GM21360 (cell line): ENCODE data around the gene TAF11L6.
"Not testable (repeated sequence)": the region's sequence is repeated elsewhere in the genome, so short reads cannot be mapped to it uniquely, and the experiment has no call there.

Experiments
- ATAC-seq: cut with Tn5 transposase; IDR thresholded peaks from one replicate; pipeline ENCODE4 v1.9.1; 2021; ENCODE audit warnings: mild to moderate bottlenecking, moderate library complexity; ENCODE audit not compliant: unreplicated experiment

TAF11L6 gene

GRCh38 chr5:17528369-17528768 is at the start of gene TAF11L6:
Gene TAF11L6 (plus strand): TSS chr5:17528669.
- ATAC-seq, result not testable (repeated sequence)

GRCh38 chr5:17481378-17481777 is 47.1 kb upstream of the TAF11L6 start:
- ATAC-seq, result no peak

GRCh38 chr5:17482790-17483189 is 45.7 kb upstream of the TAF11L6 start:
- ATAC-seq, result no peak

- not testable (repeated sequence) for ATAC-seq
Measured at GRCh38 chr5:17486464-17487173, 41.9 kb upstream of the TAF11L6 start.

GRCh38 chr5:17487174-17487512 is 41.3 kb upstream of the TAF11L6 start:
- ATAC-seq, result no peak

- not testable (repeated sequence) for ATAC-seq
Measured at GRCh38 chr5:17491257-17491656, 37.2 kb upstream of the TAF11L6 start.

GRCh38 chr5:17492770-17493169 is 35.7 kb upstream of the TAF11L6 start:
- ATAC-seq, result no peak

GRCh38 chr5:17497446-17497845 is 31.0 kb upstream of the TAF11L6 start:
- ATAC-seq, result no peak

- not testable (repeated sequence) for ATAC-seq
Measured at GRCh38 chr5:17497931-17498330, 30.5 kb upstream of the TAF11L6 start, which contains the start of gene TAF11L2. Gene TAF11L2 (plus strand): TSS chr5:17498231.

GRCh38 chr5:17511775-17512325 is 16.6 kb upstream of the TAF11L6 start:
- no peak for ATAC-seq

- ATAC-seq, result not testable (repeated sequence)
Measured at GRCh38 chr5:17517526-17517925, 10.9 kb upstream of the TAF11L6 start.

GRCh38 chr5:17518067-17518466 is 10.4 kb upstream of the TAF11L6 start, which contains the start of gene TAF11L3:
Gene TAF11L3 (plus strand): TSS chr5:17518367.
- not testable (repeated sequence) for ATAC-seq

- not testable (repeated sequence) for ATAC-seq
Measured at GRCh38 chr5:17519508-17519907, 9.0 kb upstream of the TAF11L6 start.

GRCh38 chr5:17521501-17521900 is 7.0 kb upstream of the TAF11L6 start, which contains the start of gene TAF11L4:
Gene TAF11L4 (plus strand): TSS chr5:17521801.
- not testable (repeated sequence) for ATAC-seq

GRCh38 chr5:17524935-17525334 is 3.5 kb upstream of the TAF11L6 start, which contains the start of gene TAF11L5:
Gene TAF11L5 (plus strand): TSS chr5:17525235.
- ATAC-seq, result not testable (repeated sequence)

GRCh38 chr5:17526504-17526903 is 2.0 kb upstream of the TAF11L6 start:
- ATAC-seq, result not testable (repeated sequence)
